H1 (cell line): ENCODE measurements around the gene DPY19L3. TPM values are rescaled to one million over a fixed set of nuclear protein-coding genes. Genes with fewer than 3 reads are reported as not detected.

Experiments used
- CTCF ChIA-PET: fragments of 300-600 bp; sonication (Branson Sonifier 250); formaldehyde crosslinking; loops from one replicate; lab custom pipeline; 2021; ENCODE audit not compliant: partially characterized antibody; lab: Charles Lee
- POLR2A ChIA-PET: fragments of 300-600 bp; sonication (Branson Sonifier 250); formaldehyde crosslinking; loops from one replicate; lab custom pipeline; 2021; ENCODE audit warnings: inconsistent platforms; ENCODE audit not compliant: partially characterized antibody; lab: Charles Lee
- DNase-seq, 2 experiments: peaks; one replicate each; pipeline versions ENCODE4 v3.0.0 to v3.0.0-alpha.2; 2010 to 2022; ENCODE audit warnings: low spot score in 2 of 2, low read depth in 1 of 2, mixed read lengths in 1 of 2
- FAIRE-seq: peaks from 2 replicates; lab custom pipeline; 2011; peaks lifted over from hg19 to GRCh38; lab: Jason Lieb, UNC
- H2AFZ ChIP-seq: 2 replicates; pipeline ENCODE4 v1.8.1; 2012; ENCODE audit warnings: low read length, inconsistent platforms
- H2AK5ac ChIP-seq: 2 replicates; pipeline ENCODE4 v1.6.1; 2013; ENCODE audit warnings: low read depth, low read length
- H2BK120ac ChIP-seq: replicated peaks from 2 replicates; pipeline ENCODE3; 2013; ENCODE audit warnings: low read depth, low read length, inconsistent platforms
- H2BK12ac ChIP-seq: 2 replicates; pipeline ENCODE4 v1.6.1; 2013; ENCODE audit warnings: low read depth, low read length
- H2BK15ac ChIP-seq: 2 replicates; pipeline ENCODE4 v1.6.1; 2013; ENCODE audit warnings: low read length
- H2BK20ac ChIP-seq: 2 replicates; pipeline ENCODE4 v1.6.1; 2013; ENCODE audit warnings: low read length
- H2BK5ac ChIP-seq: 2 replicates; pipeline ENCODE4 v1.6.1; 2013; ENCODE audit warnings: low read depth, low read length
- H3K14ac ChIP-seq: 2 replicates; pipeline ENCODE4 v1.6.1; 2013; ENCODE audit warnings: inconsistent platforms; ENCODE audit not compliant: insufficient read length
- H3K18ac ChIP-seq: 2 replicates; pipeline ENCODE4 v1.6.1; 2013; ENCODE audit warnings: low read length; ENCODE audit errors: extremely low read depth
- H3K23ac ChIP-seq: 2 replicates; pipeline ENCODE4 v1.6.1; 2013; ENCODE audit warnings: inconsistent platforms; ENCODE audit not compliant: insufficient read length
- H3K23me2 ChIP-seq: 2 replicates; pipeline ENCODE4 v1.6.1; 2013; ENCODE audit warnings: low read depth, low read length
- H3K27ac ChIP-seq: 2 replicates; pipeline ENCODE4 v1.6.1; 2011; ENCODE audit warnings: low read depth, low read length, inconsistent platforms
- H3K27me3 ChIP-seq, 4 experiments: replicated peaks in 1 of 4; 1 replicate in 1 of 4; 2 replicates in 3 of 4; pipeline versions ENCODE4 v1.6.1 to v1.8.1; 2011 to 2013; ENCODE audit warnings: low read length in 3 of 4, mild to moderate bottlenecking in 3 of 4, inconsistent platforms in 2 of 4, mixed read lengths in 2 of 4, moderate library complexity in 1 of 4; ENCODE audit not compliant: control insufficient read depth in 3 of 4, insufficient read depth in 3 of 4; ENCODE audit errors: extremely low read depth in 1 of 4
- H3K36me3 ChIP-seq, 4 experiments: 2 replicates each; pipeline versions ENCODE4 v1.6.1 to v1.8.1; 2011 to 2013; ENCODE audit warnings: mild to moderate bottlenecking in 4 of 4, low read length in 3 of 4, moderate library complexity in 2 of 4, control low read depth in 1 of 4, inconsistent platforms in 1 of 4; ENCODE audit not compliant: insufficient read depth in 4 of 4, control insufficient read depth in 2 of 4
- H3K4ac ChIP-seq: replicated peaks from 2 replicates; pipeline ENCODE3; 2013; ENCODE audit warnings: low read length, low read depth, mixed read lengths, inconsistent platforms; ENCODE audit not compliant: insufficient read length
- H3K4me1 ChIP-seq, 4 experiments: replicated peaks in 1 of 4; 1 replicate in 1 of 4; 2 replicates in 3 of 4; pipeline versions ENCODE4 v1.6.1 to v1.8.1; 2011 to 2013; ENCODE audit warnings: low read length in 3 of 4, inconsistent platforms in 2 of 4, mixed read lengths in 1 of 4; ENCODE audit not compliant: insufficient read depth in 4 of 4, control insufficient read depth in 3 of 4
- H3K4me2 ChIP-seq, 2 experiments: 2 replicates each; pipeline versions ENCODE4 v1.6.1 to v1.8.1; 2011 to 2013; ENCODE audit warnings: low read depth in 2 of 2, low read length in 2 of 2, control low read depth in 1 of 2, inconsistent platforms in 1 of 2, mild to moderate bottlenecking in 1 of 2; ENCODE audit not compliant: insufficient read depth in 1 of 2
- H3K4me3 ChIP-seq, 4 experiments: fragments of 200-600, 300-600 bp in 1 of 4; sonication (generic), shearing (Covaris generic), sonication (Bioruptor Twin) in 1 of 4; 2 replicates each; pipeline versions ENCODE4 v1.5.1 to v1.8.1; 2011 to 2016; ENCODE audit warnings: low read length in 4 of 4, low read depth in 3 of 4, control low read depth in 2 of 4, inconsistent platforms in 2 of 4, mild to moderate bottlenecking in 2 of 4, mixed read lengths in 1 of 4, moderate library complexity in 1 of 4; ENCODE audit not compliant: insufficient read depth in 2 of 4; ENCODE audit errors: extremely low read depth in 1 of 4
- H3K56ac ChIP-seq: replicated peaks from 2 replicates; pipeline ENCODE3; 2013; ENCODE audit warnings: low read depth, mild to moderate bottlenecking, mixed read lengths, low read length, inconsistent platforms; ENCODE audit not compliant: insufficient read length
- H3K79me1 ChIP-seq: 2 replicates; pipeline ENCODE4 v1.6.1; 2013; ENCODE audit warnings: low read depth, low read length, control low read depth
- H3K79me2 ChIP-seq, 2 experiments: 2 replicates each; pipeline versions ENCODE4 v1.6.1 to v1.8.1; 2012 to 2013; ENCODE audit warnings: low read length in 2 of 2, mild to moderate bottlenecking in 2 of 2, inconsistent platforms in 1 of 2; ENCODE audit not compliant: insufficient read depth in 2 of 2, control insufficient read depth in 1 of 2
- H3K9ac ChIP-seq, 4 experiments: replicated peaks in 1 of 4; 1 replicate in 1 of 4; 2 replicates in 3 of 4; pipeline versions ENCODE4 v1.6.1 to v1.8.1; 2011 to 2013; ENCODE audit warnings: low read depth in 3 of 4, low read length in 3 of 4, control low read depth in 2 of 4, mild to moderate bottlenecking in 2 of 4, moderate library complexity in 2 of 4, inconsistent platforms in 1 of 4; ENCODE audit errors: extremely low read depth in 1 of 4
- H3K9me3 ChIP-seq, 2 experiments: 2 replicates each; pipeline versions ENCODE4 v1.6.1 to v1.8.1; 2012 to 2013; ENCODE audit warnings: mild to moderate bottlenecking in 2 of 2, moderate library complexity in 2 of 2, control low read depth in 1 of 2, inconsistent platforms in 1 of 2, low read depth in 1 of 2, low read length in 1 of 2, mixed read lengths in 1 of 2; ENCODE audit not compliant: insufficient read depth in 2 of 2
- H4K20me1 ChIP-seq, 2 experiments: replicated peaks in 1 of 2; 2 replicates each; pipeline versions ENCODE3 to v1.8.1; 2011 to 2013; ENCODE audit warnings: inconsistent platforms in 2 of 2, low read length in 2 of 2, mild to moderate bottlenecking in 1 of 2; ENCODE audit not compliant: insufficient read depth in 2 of 2, control insufficient read depth in 1 of 2
- H4K5ac ChIP-seq: 2 replicates; pipeline ENCODE4 v1.6.1; 2013; ENCODE audit warnings: low read length, low read depth, mixed read lengths, inconsistent platforms; ENCODE audit not compliant: insufficient read length
- H4K8ac ChIP-seq: 2 replicates; pipeline ENCODE4 v1.8.0; 2013; ENCODE audit warnings: mild to moderate bottlenecking, moderate library complexity, low read length, inconsistent platforms; ENCODE audit not compliant: insufficient read depth; ENCODE audit errors: extremely low read depth
- H4K91ac ChIP-seq: replicated peaks from 2 replicates; pipeline ENCODE3; 2013; ENCODE audit warnings: low read length, mixed read lengths, inconsistent platforms; ENCODE audit not compliant: insufficient read length
- CEBPB ChIP-seq: IDR thresholded peaks from 2 replicates; pipeline ENCODE4 v1.6.1; 2012; ENCODE audit warnings: low read depth, low read length
- CREB1 ChIP-seq: IDR thresholded peaks from 2 replicates; pipeline ENCODE4 v1.6.1; 2012; ENCODE audit warnings: inconsistent platforms
- E2F6 ChIP-seq: IDR thresholded peaks from 2 replicates; pipeline ENCODE4 v1.6.1; 2012; ENCODE audit warnings: inconsistent platforms
- HDAC2 ChIP-seq, 2 experiments: fragments of 300-600 bp in 1 of 2; sonication (generic) in 1 of 2; IDR thresholded peaks; 2 replicates each; pipeline ENCODE4 v1.6.1; 2011 to 2012; ENCODE audit warnings: low read depth in 2 of 2, low read length in 2 of 2, mild to moderate bottlenecking in 2 of 2, moderate library complexity in 2 of 2, borderline replicate concordance in 1 of 2, inconsistent platforms in 1 of 2
- RFX5 ChIP-seq: IDR thresholded peaks from 2 replicates; pipeline ENCODE4 v1.6.1; 2011; ENCODE audit warnings: low read depth, low read length, improper control_type of control experiment, borderline replicate concordance
- RNF2 ChIP-seq: fragments of 200-900, 300-1000 bp; sonication (generic); IDR thresholded peaks from 2 replicates; pipeline ENCODE4 v1.7.1; 2016; ENCODE audit warnings: borderline replicate concordance, low read depth, mild to moderate bottlenecking, antibody characterized with exemption, low read length; ENCODE audit not compliant: poor library complexity, severe bottlenecking; ENCODE audit errors: missing control alignments
- SAP30 ChIP-seq: fragments of 300-600 bp; sonication (generic); IDR thresholded peaks from 2 replicates; pipeline ENCODE4 v1.7.1; 2012; ENCODE audit warnings: low read length, moderate library complexity, mild to moderate bottlenecking, inconsistent platforms; ENCODE audit not compliant: insufficient read depth, insufficient replicate concordance
- SIRT6 ChIP-seq: IDR thresholded peaks from one replicate; pipeline ENCODE4 v1.7.1; 2012; ENCODE audit warnings: low read length, inconsistent platforms
- SP2 ChIP-seq: IDR thresholded peaks from 2 replicates; pipeline ENCODE4 v1.6.1; 2012; ENCODE audit warnings: mild to moderate bottlenecking, low read length, inconsistent platforms
- SP4 ChIP-seq: IDR thresholded peaks from 2 replicates; pipeline ENCODE4 v1.6.1; 2012; ENCODE audit warnings: low read length, inconsistent platforms
- SRF ChIP-seq: IDR thresholded peaks from 2 replicates; pipeline ENCODE4 v1.6.1; 2011; ENCODE audit warnings: mild to moderate bottlenecking, low read depth, low read length, moderate library complexity
- TEAD4 ChIP-seq: IDR thresholded peaks from 2 replicates; pipeline ENCODE4 v1.6.1; 2012; ENCODE audit warnings: low read depth, low read length, inconsistent platforms, mixed read lengths
- WGBS, 2 experiments: shearing (Covaris generic) in 1 of 2; methylation state at CpG; one replicate each; pipeline versions ENCODE4 v1.1.6 to v1.1.7; 2013 to 2015; ENCODE audit warnings: low lambda C conversion rate in 2 of 2, mixed read lengths in 2 of 2, inconsistent platforms in 1 of 2, low coverage in 1 of 2, missing lambda C conversion rate in 1 of 2; ENCODE audit not compliant: insufficient replicate concordance in 2 of 2, insufficient coverage in 1 of 2, insufficient read length in 1 of 2; ENCODE audit errors: extremely low coverage in 1 of 2, missing lambda C conversion rate in 1 of 2; 5-methylcytosine and 5-hydroxymethylcytosine counted together
- polyA plus RNA-seq, 7 experiments: library from polyadenylated mRNA; depleted of rRNA in 3 of 7; stranded (reverse) in 5 of 7; unstranded in 2 of 7; fragments of >200 nt in 5 of 7; fragments of 200-250 nt in 2 of 7; gene quantifications; 1 replicate in 5 of 7; 2 replicates in 1 of 7; 4 replicates in 1 of 7; pipeline versions ENCODE4 v1.2.1 to v1.2.3, GENCODE V29; 2011 to 2013; ENCODE audit warnings: missing spikeins in 2 of 7, mixed read lengths in 2 of 7
- total RNA-seq: library from RNA; stranded (reverse); fragmentation: NEBNext Ultra II Directional; extraction: Animal tissue kit (Norgen Biotek cat#: 25700); gene quantifications from 2 replicates; pipeline ENCODE4 v1.2.1, GENCODE V29; 2021

DPY19L3 gene
- total and polyA plus RNA-seq, 2 of the 8 experiments (the other 6 are each of a cell fraction or from before 2014, with no cell fraction given): 35.3 to 60.2 TPM

- no peak for DNase-seq
- WGBS, 2 experiments: 86% methylated on average over 5 of the region's 5 CpGs; no CpG with 5 or more reads in 1 of the 2 experiments
- TF ChIP-seq RNF2 (no peak), CREB1 (no peak), SRF (no peak), HDAC2 (IDR thresholded peaks at IDR 0.05; ENCODE audit: borderline replicate concordance in 1 of 2, low read depth in 2 of 2, low read length in 2 of 2) (no peak), SP2 (no peak), TEAD4 (no peak), CEBPB (no peak), SP4 (no peak), E2F6 (no peak), SAP30 (no peak), RFX5 (no peak), SIRT6 (no peak)
- TF ChIP-seq, all 59 proteins: peak for 0
- Histone ChIP-seq H3K4me2 (no peak overlapping the region), H3K56ac (no peak overlapping the region), H2BK120ac (no peak overlapping the region), H3K79me1 (no peaks in the 10 kb centered on the region), H4K5ac (no peak overlapping the region), H3K27ac (no peak overlapping the region), H4K20me1 (no peaks in the 10 kb centered on the region), H2BK12ac (no peak overlapping the region), H2BK5ac (no peak overlapping the region), H2AK5ac (no peak overlapping the region), H3K36me3 (peaks cover 0 to 69% (median 27%) of the 10 kb centered on the region in 4 experiments; a peak in 7 of 8 replicates), H2BK20ac (no peak overlapping the region), H3K9me3 (no peaks in the 10 kb centered on the region), H3K23me2 (no peaks in the 10 kb centered on the region), H3K79me2 (no peaks in the 10 kb centered on the region), H3K4me3 (no peak overlapping the region), H4K8ac (no peak overlapping the region), H2BK15ac (no peak overlapping the region), H3K18ac (no peak overlapping the region), H4K91ac (no peak overlapping the region), H3K14ac (no peak overlapping the region), H3K9ac (no peak overlapping the region), H3K4ac (no peak overlapping the region), H2AFZ (no peak overlapping the region), H3K27me3 (no peaks in the 10 kb centered on the region), H3K23ac (no peak overlapping the region), H3K4me1 (no peaks in the 10 kb centered on the region)
- CTCF ChIA-PET: no interaction called here
- POLR2A ChIA-PET: interaction anchor here (1.1 kb wide), 1 partner anchor 11 kb away, joined by 4 read pairs; no protein-coding TSS in a partner anchor
- FAIRE-seq: no peak
Measured at GRCh38 chr19:32457571-32458158, 52.1 kb downstream of the DPY19L3 start.
